Medulla oblongata (tissue), 1 donor: ENCODE results near the gene CCR9.

Experiments
- DNase-seq: peaks from one replicate; pipeline ENCODE4 v3.0.0-alpha.2; 2015; ENCODE audit errors: extremely low spot score

Gene CCR9

DNA sequence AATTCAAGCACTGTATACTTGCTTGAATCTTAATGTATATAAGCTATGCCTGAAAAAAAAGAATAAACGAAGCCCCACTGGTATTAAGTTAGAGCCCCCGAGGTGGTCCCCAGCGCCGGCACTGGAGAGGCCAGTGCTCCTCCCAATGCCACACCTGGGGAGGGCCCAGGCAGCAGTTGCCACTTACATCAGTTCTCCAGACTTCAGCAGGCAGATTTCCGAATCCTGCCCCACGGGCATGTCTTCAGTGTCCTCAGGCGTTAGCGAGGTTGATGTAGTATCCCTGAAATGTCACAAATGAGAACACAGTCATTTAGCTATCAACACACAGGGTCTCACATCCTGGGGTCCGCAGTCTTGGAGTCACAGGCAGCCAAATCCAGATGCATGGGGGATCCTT is 49.9 kb downstream of the CCR9 start:
- DNase-seq: no peak

DNA sequence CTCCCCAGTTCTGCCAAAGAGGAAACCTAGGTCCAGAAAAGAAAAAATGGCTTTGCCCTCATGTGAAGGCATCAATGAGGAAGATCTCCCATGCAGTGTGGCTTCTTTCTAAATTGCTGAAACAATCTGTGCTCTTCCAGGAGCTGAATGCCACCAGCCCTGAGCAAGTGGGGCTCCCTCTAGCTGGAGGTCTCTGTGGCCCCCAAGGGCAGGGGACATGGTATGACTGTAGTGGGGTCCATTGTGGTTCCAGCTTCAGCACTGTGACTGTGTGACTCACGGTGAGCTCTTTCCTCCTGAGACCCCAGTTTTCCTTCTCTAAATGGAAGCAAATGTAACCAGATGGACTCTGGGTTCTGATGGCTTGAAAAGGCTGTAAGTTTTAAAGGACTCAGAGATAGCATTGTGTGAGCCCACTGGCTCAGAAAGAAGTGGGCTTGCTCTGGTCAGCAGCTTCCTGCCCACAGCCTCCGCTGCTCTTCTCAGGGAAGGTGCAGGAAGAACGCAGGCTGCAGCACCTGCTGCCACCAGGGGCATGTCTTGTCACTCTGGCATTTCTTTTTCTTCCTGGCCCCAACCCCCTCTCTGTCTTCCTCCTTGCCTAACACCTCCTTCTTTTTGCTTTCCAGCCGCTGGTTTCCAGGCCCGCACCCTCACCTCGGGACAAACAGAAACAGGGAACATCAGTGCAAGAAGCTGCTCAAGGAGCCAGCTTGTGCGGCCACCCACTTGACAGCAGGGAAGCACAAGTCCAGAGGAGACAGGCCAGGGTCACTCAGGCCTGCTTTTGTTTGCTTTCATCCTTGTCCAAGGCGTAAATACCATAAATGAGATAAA is 51.1 kb downstream of the CCR9 start:
- no peak for DNase-seq

GRCh38 chr3:45938043-45938435 is 51.7 kb downstream of the CCR9 start:
- no peak for DNase-seq

DNA sequence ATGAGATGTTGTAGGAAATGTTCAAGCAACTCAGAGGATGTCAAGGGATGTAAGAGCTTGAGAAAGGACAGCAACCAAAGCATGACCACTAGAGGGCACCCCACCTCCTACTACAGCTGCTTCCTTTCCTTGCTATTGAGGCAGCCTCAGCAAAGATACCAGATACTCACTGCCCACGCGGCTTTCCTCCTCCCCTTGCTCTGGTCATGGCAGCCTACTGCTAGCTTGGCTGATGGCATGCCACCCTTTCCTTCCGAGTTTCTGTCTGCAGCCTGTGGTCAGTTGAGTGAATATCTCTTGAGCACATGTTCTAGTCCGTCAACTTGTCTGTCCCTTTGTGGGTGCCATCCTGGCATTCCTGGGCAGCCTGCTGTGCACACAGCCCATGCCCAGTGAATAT is 52.5 kb downstream of the CCR9 start:
- peak; percentile 96 for DNase-seq

GRCh38 chr3:45939341-45939771 is 53.0 kb downstream of the CCR9 start:
- peak; percentile 10 for DNase-seq

- DNase-seq: no peak
Measured at GRCh38 chr3:45940004-45940780, 53.8 kb downstream of the CCR9 start.

GRCh38 chr3:45940781-45941365 is 54.5 kb downstream of the CCR9 start:
- DNase-seq: no peak

DNA sequence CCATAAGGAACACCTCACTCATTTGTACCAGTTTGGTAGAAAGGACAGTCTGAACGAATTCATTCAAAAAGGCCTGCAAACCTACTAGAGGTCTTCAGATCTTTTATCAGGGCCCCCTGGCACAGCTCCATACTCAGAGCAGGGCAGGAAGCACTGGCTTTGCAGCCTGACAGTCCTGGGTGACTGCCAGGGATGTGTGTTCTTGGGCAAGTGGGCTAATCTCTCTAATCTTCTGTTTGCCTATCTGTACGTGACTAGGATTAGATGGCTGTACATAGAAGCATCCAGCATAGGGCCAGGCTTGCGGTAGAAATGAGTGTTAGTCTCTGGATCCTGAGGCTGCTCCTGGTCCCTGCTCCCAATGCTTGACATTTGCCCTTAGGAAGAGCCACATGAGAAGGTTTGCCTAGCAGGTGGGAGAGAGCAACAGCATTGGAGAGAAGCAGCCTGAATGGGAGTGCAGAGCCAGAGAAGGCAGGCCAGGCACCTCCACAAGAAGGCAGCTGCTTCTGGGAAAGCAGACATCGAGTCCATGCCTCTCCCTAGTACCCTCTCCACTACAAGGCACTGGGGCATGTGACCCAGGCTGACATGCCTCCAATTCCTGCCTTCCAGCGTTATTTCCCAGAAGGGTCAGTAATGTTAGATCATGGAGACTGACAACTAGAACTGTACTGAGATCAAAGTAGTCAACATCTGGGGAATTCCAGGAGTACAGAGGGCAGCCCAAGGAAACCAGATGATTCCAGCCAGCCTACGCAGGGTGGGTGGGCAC is 55.9 kb downstream of the CCR9 start:
- DNase-seq: no peak

- no peak for DNase-seq
Measured at GRCh38 chr3:45943207-45943846, 57.0 kb downstream of the CCR9 start, which contains the start of gene CXCR6. TSS of gene CXCR6 (plus strand) at chr3:45943464. CDS start at chr3:45946482, 3,018 bp downstream.

GRCh38 chr3:45944830-45945620 is 58.7 kb downstream of the CCR9 start:
- no peak for DNase-seq

GRCh38 chr3:45946307-45946706 is 60.0 kb downstream of the CCR9 start:
- DNase-seq: no peak

DNA sequence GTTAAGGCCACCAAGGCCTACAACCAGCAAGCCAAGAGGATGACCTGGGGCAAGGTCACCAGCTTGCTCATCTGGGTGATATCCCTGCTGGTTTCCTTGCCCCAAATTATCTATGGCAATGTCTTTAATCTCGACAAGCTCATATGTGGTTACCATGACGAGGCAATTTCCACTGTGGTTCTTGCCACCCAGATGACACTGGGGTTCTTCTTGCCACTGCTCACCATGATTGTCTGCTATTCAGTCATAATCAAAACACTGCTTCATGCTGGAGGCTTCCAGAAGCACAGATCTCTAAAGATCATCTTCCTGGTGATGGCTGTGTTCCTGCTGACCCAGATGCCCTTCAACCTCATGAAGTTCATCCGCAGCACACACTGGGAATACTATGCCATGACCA is 60.5 kb downstream of the CCR9 start:
- DNase-seq: no peak

GRCh38 chr3:45947361-45947760 is 61.0 kb downstream of the CCR9 start:
- DNase-seq: no peak

GRCh38 chr3:45948311-45948781 is 62.0 kb downstream of the CCR9 start:
- DNase-seq: no peak

DNA sequence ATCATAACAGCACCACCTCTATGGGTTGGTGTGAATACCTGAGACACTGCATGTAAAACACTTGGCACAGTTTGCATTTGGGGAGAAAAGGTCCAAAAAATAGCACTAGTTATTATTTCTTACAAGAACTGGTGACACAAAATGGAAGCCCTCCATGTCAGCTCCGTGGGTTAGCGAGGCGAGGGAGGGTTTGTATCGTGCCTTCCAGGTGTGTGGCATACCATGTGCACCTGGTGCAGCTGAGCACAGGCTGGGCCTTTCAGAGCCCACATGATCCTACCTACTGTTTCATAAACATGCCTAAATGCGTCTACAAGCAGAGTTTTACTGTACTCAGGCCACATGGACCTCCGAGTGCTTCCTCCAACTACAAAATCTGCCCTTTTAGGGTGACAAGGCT is 62.5 kb downstream of the CCR9 start:
- no peak for DNase-seq

- no peak for DNase-seq
Measured at GRCh38 chr3:45949432-45949831, 63.1 kb downstream of the CCR9 start.

DNA sequence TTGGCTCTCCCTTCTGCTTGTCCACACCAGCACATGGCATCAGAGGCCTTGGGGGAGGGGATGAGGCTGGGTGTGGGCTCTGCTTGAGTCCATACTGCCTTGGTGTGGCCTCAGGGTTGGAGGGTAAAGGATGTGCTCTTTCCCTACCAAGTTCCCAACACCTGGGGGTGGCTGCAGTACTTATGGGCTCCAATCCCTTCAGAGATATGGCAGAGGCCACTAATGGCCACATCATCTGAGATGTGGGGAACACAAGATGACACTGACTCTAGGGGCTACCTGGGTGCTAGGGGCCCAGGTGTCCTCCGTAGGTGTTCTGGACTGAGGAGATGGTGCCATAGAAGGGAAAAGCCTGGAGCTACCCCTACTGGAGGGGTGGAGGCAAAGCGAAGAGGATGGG is 63.8 kb downstream of the CCR9 start:
- DNase-seq: no peak

DNA sequence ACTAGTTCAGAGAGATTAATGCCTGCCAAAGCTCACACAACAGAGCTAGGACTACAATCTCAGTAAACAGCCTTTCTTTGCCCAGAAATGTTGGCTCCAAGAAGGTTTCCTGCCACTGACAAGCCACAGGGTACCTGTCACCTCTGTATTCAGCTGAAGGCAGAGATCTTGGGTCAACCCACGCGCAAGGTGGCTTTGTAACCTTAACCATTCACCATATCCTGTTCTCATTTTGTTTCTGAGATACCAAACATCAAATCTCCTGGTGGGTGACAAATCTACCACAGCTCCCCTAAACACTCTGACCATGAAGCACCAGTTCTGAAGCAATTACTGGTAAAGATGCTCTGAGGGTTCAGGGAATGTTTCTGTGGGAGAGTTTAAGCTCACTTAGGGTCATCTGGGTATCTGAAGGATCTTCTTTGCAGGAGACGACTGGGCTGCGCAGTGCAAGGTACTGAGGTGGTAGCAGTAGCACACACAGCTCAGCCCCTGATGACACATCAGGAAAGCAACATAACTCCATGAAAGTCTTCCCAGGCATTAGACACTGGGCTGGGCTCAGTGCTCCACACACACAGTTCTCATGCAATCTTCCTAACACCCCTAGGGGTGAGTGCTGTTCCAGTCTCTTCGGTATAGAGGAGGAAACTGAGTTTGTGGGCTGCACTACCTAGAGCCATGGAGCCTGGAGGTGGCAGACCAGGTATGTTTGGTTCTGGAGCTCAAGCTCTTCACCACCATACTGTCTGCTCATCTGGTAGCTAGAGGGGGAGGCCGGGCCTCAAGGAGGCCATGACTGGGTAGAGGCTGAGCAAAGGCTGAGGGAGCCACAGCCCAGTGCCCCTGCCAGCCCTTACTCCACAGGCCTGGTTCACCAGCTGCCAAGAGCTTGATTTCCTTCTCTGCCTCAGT is 64.6 kb downstream of the CCR9 start:
- no peak for DNase-seq

DNA sequence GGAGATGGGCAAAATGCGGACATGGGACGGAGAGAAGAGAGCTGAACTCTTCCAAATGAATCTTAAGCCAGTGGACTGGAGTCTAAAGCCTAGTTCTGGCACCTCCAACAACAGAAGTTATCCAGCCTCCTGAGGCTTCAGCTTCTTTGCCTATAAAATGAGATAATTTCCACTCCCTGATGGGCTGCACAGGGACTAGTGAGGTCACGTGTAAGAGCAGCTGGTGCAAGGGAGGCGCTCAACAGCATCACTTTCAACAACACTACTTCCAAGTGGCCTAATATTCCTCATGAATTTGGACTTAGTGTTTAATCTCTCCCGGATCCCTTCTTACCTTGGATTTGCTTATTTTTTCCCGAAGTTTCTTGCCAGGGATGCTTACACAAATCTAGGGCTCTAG is 65.6 kb downstream of the CCR9 start:
- no peak for DNase-seq
